K562 (cell line): Measurements from ENCODE around the gene TMEM45B. TPM values are rescaled to one million over a fixed set of nuclear protein-coding genes. Genes with fewer than 3 reads are reported as not detected.

Experiments
- ATAC-seq: fragments of 200-7000 bp; cut with Tn5 transposase; 3 replicates; pipeline ENCODE4 v1.9.1; 2020; ENCODE audit warnings: moderate library complexity
- BruUV-seq: library from RNA; stranded (reverse); fragments of 400-500 nt; replicated peaks from 2 replicates; lab custom pipeline; 2021; lab: Mats Ljungman, UMichigan
- CTCF ChIA-PET: fragments of 300-600 bp; formaldehyde crosslinking; extraction: SDS; loops from one replicate; lab custom pipeline; 2021; ENCODE audit warnings: low intra/inter-chr PET ratio; lab: Yijun Ruan, JAX
- POLR2A ChIA-PET: fragments of 300-600, 350-650 bp; sonication (Branson Sonifier 250); formaldehyde crosslinking; extraction: SDS; loops from one replicate; lab custom pipeline; 2021; ENCODE audit warnings: antibody characterized with exemption, inconsistent platforms; lab: Yijun Ruan, JAX
- DNase-seq, 4 experiments: peaks; one replicate each; pipeline versions ENCODE4 v3.0.0 to v3.0.0-alpha.2; 2011 to 2018; ENCODE audit warnings: low spot score in 3 of 4, mixed read lengths in 3 of 4; ENCODE audit errors: extremely low read depth in 1 of 4
- FAIRE-seq: peaks from 2 replicates; lab custom pipeline; 2011; peaks lifted over from hg19 to GRCh38; lab: Jason Lieb, UNC
- H2AFZ ChIP-seq: 2 replicates; pipeline ENCODE4 v1.6.0; 2011; ENCODE audit warnings: low read depth, low read length, control low read depth, inconsistent platforms
- H3K27ac ChIP-seq: fragments of 200-600 bp; 3 replicates; pipeline ENCODE4 v1.8.0; 2011; ENCODE audit warnings: low read depth, mild to moderate bottlenecking, control low read depth, inconsistent platforms, low read length, moderate library complexity, mixed read lengths; ENCODE audit errors: extremely low read depth
- H3K27me3 ChIP-seq, 2 experiments: fragments of 300-600 bp in 1 of 2; 2 replicates in 1 of 2; 3 replicates in 1 of 2; pipeline versions ENCODE4 v1.6.0 to v1.8.0; 2011; ENCODE audit warnings: inconsistent platforms in 2 of 2, low read length in 2 of 2, mild to moderate bottlenecking in 1 of 2, mixed read lengths in 1 of 2, moderate library complexity in 1 of 2; ENCODE audit not compliant: control insufficient read depth in 2 of 2, insufficient read depth in 2 of 2
- H3K36me3 ChIP-seq: fragments of 300-600 bp; 3 replicates; pipeline ENCODE4 v1.8.0; 2011; ENCODE audit warnings: mild to moderate bottlenecking, low read length, inconsistent platforms; ENCODE audit not compliant: control insufficient read depth, insufficient read depth
- H3K4me1 ChIP-seq, 2 experiments: fragments of 200-600 bp in 1 of 2; replicated peaks in 1 of 2; 2 replicates in 1 of 2; 3 replicates in 1 of 2; pipeline versions ENCODE4 v1.5.1 to v1.8.0; 2011; ENCODE audit warnings: inconsistent platforms in 2 of 2, low read length in 2 of 2, mild to moderate bottlenecking in 1 of 2, mixed read lengths in 1 of 2, moderate library complexity in 1 of 2; ENCODE audit not compliant: control insufficient read depth in 2 of 2, insufficient read depth in 2 of 2
- H3K4me2 ChIP-seq: 2 replicates; pipeline ENCODE4 v1.6.1; 2011; ENCODE audit warnings: low read length, control low read depth, inconsistent platforms, mixed read lengths; ENCODE audit not compliant: insufficient read depth
- H3K4me3 ChIP-seq: fragments of 200-600 bp; sonication (generic), shearing (Covaris generic); 2 replicates; pipeline ENCODE4 v1.5.1; 2016; ENCODE audit warnings: control low read depth, inconsistent platforms
- H3K79me2 ChIP-seq: fragments of 200-600 bp; 3 replicates; pipeline ENCODE4 v1.8.0; 2011; ENCODE audit warnings: low read length, inconsistent platforms; ENCODE audit not compliant: control insufficient read depth, insufficient read depth
- H3K9ac ChIP-seq, 2 experiments: 2 replicates each; pipeline versions ENCODE4 v1.6.0 to v1.6.1; 2011; ENCODE audit warnings: low read depth in 2 of 2, low read length in 2 of 2, control low read depth in 1 of 2, inconsistent platforms in 1 of 2, mild to moderate bottlenecking in 1 of 2, mixed read lengths in 1 of 2; ENCODE audit not compliant: insufficient read depth in 1 of 2
- H3K9me1 ChIP-seq: one replicate; pipeline ENCODE4 v1.6.0; 2011; ENCODE audit warnings: inconsistent platforms, mild to moderate bottlenecking, low read length, moderate library complexity; ENCODE audit not compliant: control insufficient read depth, insufficient read depth
- H3K9me3 ChIP-seq: replicated peaks from 2 replicates; pipeline ENCODE4 v1.5.1; 2011; ENCODE audit warnings: low read depth, low read length, inconsistent platforms; ENCODE audit not compliant: control insufficient read depth, insufficient read depth
- H4K20me1 ChIP-seq: replicated peaks from 2 replicates; pipeline ENCODE4 v1.6.1; 2011; ENCODE audit warnings: low read length, inconsistent platforms, mixed read lengths; ENCODE audit not compliant: control insufficient read depth, insufficient read depth
- ARID3B ChIP-seq: fragments of 250-450 bp; sonication (Bioruptor Pico); IDR thresholded peaks from 2 replicates; pipeline ENCODE4 v1.4.0; 2020; ENCODE audit warnings: borderline replicate concordance
- ATF7 ChIP-seq: fragments of 450-650 bp; IDR thresholded peaks from 2 replicates; pipeline ENCODE4 v1.7.1; 2014; ENCODE audit warnings: mild to moderate bottlenecking, moderate library complexity
- EP400 ChIP-seq: fragments of 450-650 bp; IDR thresholded peaks from 2 replicates; pipeline ENCODE4 v1.6.1; 2017; ENCODE audit warnings: antibody characterized with exemption, mild to moderate bottlenecking, moderate library complexity
- ESRRB ChIP-seq: fragments of 250-450 bp; sonication (Bioruptor Pico); IDR thresholded peaks from 2 replicates; pipeline ENCODE4 v1.5.0; 2020; ENCODE audit warnings: mild to moderate bottlenecking, moderate library complexity, borderline replicate concordance
- GABPB1 ChIP-seq: sonication (generic); formaldehyde crosslinking; IDR thresholded peaks from 2 replicates; pipeline ENCODE4 v1.8.0; 2022; ENCODE audit warnings: mild to moderate bottlenecking, missing genetic modification reagents
- ILF3 ChIP-seq: fragments of 450-650 bp; IDR thresholded peaks from 2 replicates; pipeline ENCODE4 v1.6.1; 2018; ENCODE audit warnings: antibody characterized with exemption, mild to moderate bottlenecking, moderate library complexity, borderline replicate concordance
- MCM2 ChIP-seq: fragments of 450-650 bp; IDR thresholded peaks from 2 replicates; pipeline ENCODE4 v1.6.1; 2017; ENCODE audit warnings: low read depth, mild to moderate bottlenecking
- MIER1 ChIP-seq: fragments of 450-650 bp; IDR thresholded peaks from 2 replicates; pipeline ENCODE4 v1.6.1; 2016; ENCODE audit warnings: antibody characterized with exemption, mild to moderate bottlenecking, low read depth
- NBN ChIP-seq: fragments of 450-650 bp; IDR thresholded peaks from 2 replicates; pipeline ENCODE4 v1.6.1; 2016; ENCODE audit warnings: low read depth, mild to moderate bottlenecking
- ZFX ChIP-seq: sonication (generic); formaldehyde crosslinking; IDR thresholded peaks from 2 replicates; pipeline ENCODE4 v1.8.0; 2022; ENCODE audit warnings: mild to moderate bottlenecking, missing genetic modification reagents, moderate library complexity
- ZKSCAN1 ChIP-seq: fragments of 150-350 bp; IDR thresholded peaks from 2 replicates; pipeline ENCODE4 v1.6.1; 2016; ENCODE audit warnings: low read depth, low read length
- ZNF146 ChIP-seq: IDR thresholded peaks from one replicate; pipeline ENCODE4 v1.6.1; 2018; ENCODE audit warnings: missing compliant biosample characterization; ENCODE audit not compliant: unreplicated experiment
- ZNF584 ChIP-seq: fragments of 200-800 bp; sonication (Bioruptor generic); IDR thresholded peaks from 2 replicates; pipeline ENCODE4 v1.6.1; 2016; ENCODE audit warnings: low read depth, mild to moderate bottlenecking, missing genetic modification characterization, missing compliant biosample characterization
- WGBS: fragments of 100-300 bp; shearing (Covaris generic); methylation state at CpG from one replicate; pipeline ENCODE4 v1.1.6; 2016; ENCODE audit warnings: low coverage, mixed read lengths; ENCODE audit not compliant: insufficient coverage; ENCODE audit errors: missing lambda C conversion rate; 5-methylcytosine and 5-hydroxymethylcytosine counted together
- in situ Hi-C: fragments of 300-500 bp; cut with MboI; formaldehyde crosslinking; loops from 4 replicates; pipeline ENCODE4 v1.15.0; 2018; ENCODE audit warnings: inconsistent platforms, mixed read lengths
- intact Hi-C: fragments of 100-400 bp; cut with micrococcal nuclease; formaldehyde crosslinking; loops from 2 replicates; pipeline ENCODE4 v1.14.2; 2022
- polyA plus RNA-seq, 8 experiments: library from polyadenylated mRNA; depleted of rRNA in 4 of 8; stranded (reverse) in 5 of 8; unstranded in 3 of 8; fragments of >200 nt; fragmentation: Nextera tagmentation in 2 of 8; fragmentation: Illumina TruSeq in 1 of 8; extraction: Ambion mirVana in 2 of 8; extraction: Trizol in 1 of 8; gene quantifications; 2 replicates each; pipeline versions ENCODE4 v1.2.1 to v1.2.3, GENCODE V29; 2011 to 2014; ENCODE audit warnings: inconsistent platforms in 1 of 8, missing spikeins in 1 of 8
- total RNA-seq, 7 experiments: library from RNA; depleted of rRNA in 6 of 7; stranded (reverse); fragments of >200 nt in 6 of 7; fragmentation: Illumina TruSeq in 2 of 7; extraction: Trizol in 2 of 7; gene quantifications; 2 replicates each; pipeline versions ENCODE4 v1.2.1 to v1.2.3, GENCODE V29; 2011 to 2021; ENCODE audit warnings: low replicate concordance in 1 of 7
- TF ChIP-seq, protein P1 (sequence below): fragments of 250-450 bp; sonication (Bioruptor Pico); IDR thresholded peaks from 2 replicates; pipeline ENCODE4 v1.6.1; 2021; ENCODE audit warnings: mild to moderate bottlenecking
- TF ChIP-seq, protein P2 (sequence below): fragments of 250-450 bp; sonication (Bioruptor Pico); IDR thresholded peaks from 2 replicates; pipeline ENCODE4 v1.5.0; 2021
- TF ChIP-seq, protein P3 (sequence below): sonication (generic); formaldehyde crosslinking; IDR thresholded peaks from 2 replicates; pipeline ENCODE4 v1.8.0; 2022; ENCODE audit warnings: missing genetic modification reagents, mild to moderate bottlenecking, moderate library complexity, borderline replicate concordance
- TF ChIP-seq, protein P4 (sequence below): fragments of 250-450 bp; sonication (Bioruptor Pico); IDR thresholded peaks from 2 replicates; pipeline ENCODE4 v1.5.0; 2020; ENCODE audit warnings: mild to moderate bottlenecking

Gene TMEM45B
- total and polyA plus RNA-seq, 9 of the 15 experiments (the other 6 are each of a cell fraction or from before 2014, with no cell fraction given), result 0.07 TPM; not detected in 8

- DNase-seq, result no peak
- no peaks in the 10 kb centered on the region for H3K9me3 ChIP-seq
- H3K9me1 ChIP-seq, result no peaks in the 10 kb centered on the region
- in situ Hi-C loops, result no loop called here
- CTCF ChIA-PET, result no interaction called here
- POLR2A ChIA-PET, result interaction anchor here (0.6 to 1.2 kb wide), 3 partner anchors 9 to 17 kb away, joined by 3 to 4 read pairs (median 3); no protein-coding TSS in a partner anchor
- FAIRE-seq, result no peak
- intact Hi-C loops, result loop anchor here (10.0 kb wide), 1 partner anchor 97 kb away; no protein-coding TSS in a partner anchor
- peaks cover 63% of the 10 kb centered on the region for H3K36me3 ChIP-seq
- 85% methylated on average over 14 of the region's 16 CpGs for WGBS
- H3K4me3 ChIP-seq, result no peak overlapping the region
- no peak overlapping the region for H3K27ac ChIP-seq
- H3K9ac ChIP-seq, result no peak overlapping the region
- H3K4me1 ChIP-seq, result peaks cover 4 to 9% of the 10 kb centered on the region in 2 experiments; a peak in 4 of 5 replicates
- H3K4me2 ChIP-seq, result no peak overlapping the region
- no TSS peak for BruUV-seq
- H4K20me1 ChIP-seq, result no peaks in the 10 kb centered on the region
- no peaks in the 10 kb centered on the region for H3K79me2 ChIP-seq
- no peaks in the 10 kb centered on the region for H3K27me3 ChIP-seq
- H2AFZ ChIP-seq, result no peak overlapping the region
- ATAC-seq, result no peak
- TF ChIP-seq ILF3 (no peak), ZNF584 (no peak), ZNF146 (no peak), ZKSCAN1 (no peak), MIER1 (no peak), MCM2 (no peak), NBN (no peak), ARID3B (CRISPR knock-in tag) (no peak), EP400 (no peak), ESRRB (CRISPR knock-in tag) (no peak), ZFX (CRISPR knock-in tag) (no peak), ATF7 (no peak), GABPB1 (no peak)
- TF ChIP-seq, protein P1, sequence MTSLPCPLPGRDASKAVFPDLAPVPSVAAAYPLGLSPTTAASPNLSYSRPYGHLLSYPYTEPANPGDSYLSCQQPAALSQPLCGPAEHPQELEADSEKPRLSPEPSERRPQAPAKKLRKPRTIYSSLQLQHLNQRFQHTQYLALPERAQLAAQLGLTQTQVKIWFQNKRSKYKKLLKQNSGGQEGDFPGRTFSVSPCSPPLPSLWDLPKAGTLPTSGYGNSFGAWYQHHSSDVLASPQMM (CRISPR knock-in tag), result no peak
- TF ChIP-seq, protein P2, sequence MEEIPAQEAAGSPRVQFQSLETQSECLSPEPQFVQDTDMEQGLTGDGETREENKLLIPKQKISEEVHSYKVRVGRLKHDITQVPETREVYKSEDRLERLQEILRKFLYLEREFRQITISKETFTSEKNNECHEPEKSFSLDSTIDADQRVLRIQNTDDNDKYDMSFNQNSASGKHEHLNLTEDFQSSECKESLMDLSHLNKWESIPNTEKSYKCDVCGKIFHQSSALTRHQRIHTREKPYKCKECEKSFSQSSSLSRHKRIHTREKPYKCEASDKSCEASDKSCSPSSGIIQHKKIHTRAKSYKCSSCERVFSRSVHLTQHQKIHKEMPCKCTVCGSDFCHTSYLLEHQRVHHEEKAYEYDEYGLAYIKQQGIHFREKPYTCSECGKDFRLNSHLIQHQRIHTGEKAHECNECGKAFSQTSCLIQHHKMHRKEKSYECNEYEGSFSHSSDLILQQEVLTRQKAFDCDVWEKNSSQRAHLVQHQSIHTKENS, result no peak
- TF ChIP-seq, protein P3, sequence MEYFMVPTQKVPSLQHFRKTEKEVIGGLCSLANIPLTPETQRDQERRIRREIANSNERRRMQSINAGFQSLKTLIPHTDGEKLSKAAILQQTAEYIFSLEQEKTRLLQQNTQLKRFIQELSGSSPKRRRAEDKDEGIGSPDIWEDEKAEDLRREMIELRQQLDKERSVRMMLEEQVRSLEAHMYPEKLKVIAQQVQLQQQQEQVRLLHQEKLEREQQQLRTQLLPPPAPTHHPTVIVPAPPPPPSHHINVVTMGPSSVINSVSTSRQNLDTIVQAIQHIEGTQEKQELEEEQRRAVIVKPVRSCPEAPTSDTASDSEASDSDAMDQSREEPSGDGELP (CRISPR knock-in tag), result no peak
- TF ChIP-seq, protein P4, sequence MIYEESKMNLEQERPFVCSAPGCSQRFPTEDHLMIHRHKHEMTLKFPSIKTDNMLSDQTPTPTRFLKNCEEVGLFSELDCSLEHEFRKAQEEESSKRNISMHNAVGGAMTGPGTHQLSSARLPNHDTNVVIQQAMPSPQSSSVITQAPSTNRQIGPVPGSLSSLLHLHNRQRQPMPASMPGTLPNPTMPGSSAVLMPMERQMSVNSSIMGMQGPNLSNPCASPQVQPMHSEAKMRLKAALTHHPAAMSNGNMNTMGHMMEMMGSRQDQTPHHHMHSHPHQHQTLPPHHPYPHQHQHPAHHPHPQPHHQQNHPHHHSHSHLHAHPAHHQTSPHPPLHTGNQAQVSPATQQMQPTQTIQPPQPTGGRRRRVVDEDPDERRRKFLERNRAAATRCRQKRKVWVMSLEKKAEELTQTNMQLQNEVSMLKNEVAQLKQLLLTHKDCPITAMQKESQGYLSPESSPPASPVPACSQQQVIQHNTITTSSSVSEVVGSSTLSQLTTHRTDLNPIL (CRISPR knock-in tag), result no peak
Observed at GRCh38 chr11:129861702-129862522, 46.3 kb downstream of the TMEM45B start.
